HG02943 (cell line): Measurements from ENCODE around the gene POLR3E.
A peak's percentile ranks its signal among the peaks of the same experiment; 100 is the strongest.
"Not testable (repeated sequence)": the region's sequence is repeated elsewhere in the genome, so short reads cannot be mapped to it uniquely, and the experiment has no call there.

ENCODE experiments used
- ATAC-seq: cut with Tn5 transposase; IDR thresholded peaks from one replicate; pipeline ENCODE4 v1.9.1; 2021; ENCODE audit warnings: mild to moderate bottlenecking, low read depth, moderate library complexity; ENCODE audit not compliant: unreplicated experiment

Gene POLR3E

DNA sequence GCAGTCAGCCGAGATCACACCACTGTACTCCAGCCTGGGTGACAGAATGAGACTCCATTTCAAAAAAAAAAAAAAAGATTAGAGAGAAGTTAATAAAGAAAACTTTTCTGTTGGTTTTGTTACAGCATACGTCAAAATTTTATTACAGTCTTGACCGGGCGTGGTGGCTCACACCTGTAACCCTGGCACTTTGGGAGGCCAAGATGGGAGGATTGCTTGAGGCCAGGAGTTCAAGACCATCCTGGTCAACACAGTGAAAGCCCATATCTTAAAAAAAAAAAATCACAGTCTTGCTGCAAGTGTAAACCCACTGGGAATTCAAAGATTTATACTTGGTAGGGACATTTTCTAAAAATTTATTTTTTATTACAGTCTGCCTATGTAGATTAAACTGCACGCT is 6.2 kb upstream of the POLR3E start:
- ATAC-seq, result no peak

DNA sequence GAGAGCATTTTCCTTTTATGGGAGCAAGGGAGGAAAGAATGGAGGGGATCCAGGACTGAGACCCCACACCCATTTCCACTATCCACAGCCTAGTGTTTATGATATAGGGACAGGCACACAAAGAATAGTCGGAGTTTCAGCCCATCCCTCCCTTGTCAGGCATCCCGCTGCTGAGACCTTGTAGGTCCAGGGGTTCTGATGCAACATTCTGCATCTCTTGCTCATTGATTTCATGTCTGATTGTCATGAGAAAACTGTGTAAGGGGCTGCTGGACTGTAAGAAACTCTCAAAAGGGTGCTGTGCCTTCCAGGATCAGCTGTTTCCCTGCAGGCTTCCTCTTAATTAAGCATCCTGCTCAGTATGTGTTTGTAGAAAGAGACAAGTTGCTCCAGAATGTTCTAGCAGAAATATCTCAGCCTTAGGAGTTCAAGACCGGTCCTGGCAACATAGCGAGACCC is 5.3 kb upstream of the POLR3E start:
- ATAC-seq, result no peak

DNA sequence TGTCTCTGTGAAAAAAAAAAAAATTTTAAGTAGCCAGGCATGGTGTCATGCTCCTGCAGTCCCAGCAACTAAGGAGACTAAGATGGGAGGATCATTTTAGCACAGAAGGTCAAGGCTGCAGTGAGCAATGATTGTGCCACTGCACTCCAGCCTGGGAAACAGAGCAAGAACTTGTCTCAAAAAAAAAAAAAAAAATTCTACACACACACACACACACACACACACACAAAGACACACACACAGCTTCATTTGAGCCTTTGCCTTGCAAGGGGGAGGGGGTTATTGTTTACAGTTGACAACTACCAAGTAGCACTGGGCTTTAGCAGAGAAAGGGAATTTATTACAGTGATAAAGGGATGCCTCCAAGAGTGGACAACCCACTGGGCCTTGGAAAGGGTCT is 4.9 kb upstream of the POLR3E start:
- ATAC-seq, result no peak

- no peak for ATAC-seq
Measured at GRCh38 chr16:22293137-22294106, 3.8 kb upstream of the POLR3E start.

- no peak for ATAC-seq
Measured at GRCh38 chr16:22296225-22297113, 740 bp upstream of the POLR3E start.

DNA sequence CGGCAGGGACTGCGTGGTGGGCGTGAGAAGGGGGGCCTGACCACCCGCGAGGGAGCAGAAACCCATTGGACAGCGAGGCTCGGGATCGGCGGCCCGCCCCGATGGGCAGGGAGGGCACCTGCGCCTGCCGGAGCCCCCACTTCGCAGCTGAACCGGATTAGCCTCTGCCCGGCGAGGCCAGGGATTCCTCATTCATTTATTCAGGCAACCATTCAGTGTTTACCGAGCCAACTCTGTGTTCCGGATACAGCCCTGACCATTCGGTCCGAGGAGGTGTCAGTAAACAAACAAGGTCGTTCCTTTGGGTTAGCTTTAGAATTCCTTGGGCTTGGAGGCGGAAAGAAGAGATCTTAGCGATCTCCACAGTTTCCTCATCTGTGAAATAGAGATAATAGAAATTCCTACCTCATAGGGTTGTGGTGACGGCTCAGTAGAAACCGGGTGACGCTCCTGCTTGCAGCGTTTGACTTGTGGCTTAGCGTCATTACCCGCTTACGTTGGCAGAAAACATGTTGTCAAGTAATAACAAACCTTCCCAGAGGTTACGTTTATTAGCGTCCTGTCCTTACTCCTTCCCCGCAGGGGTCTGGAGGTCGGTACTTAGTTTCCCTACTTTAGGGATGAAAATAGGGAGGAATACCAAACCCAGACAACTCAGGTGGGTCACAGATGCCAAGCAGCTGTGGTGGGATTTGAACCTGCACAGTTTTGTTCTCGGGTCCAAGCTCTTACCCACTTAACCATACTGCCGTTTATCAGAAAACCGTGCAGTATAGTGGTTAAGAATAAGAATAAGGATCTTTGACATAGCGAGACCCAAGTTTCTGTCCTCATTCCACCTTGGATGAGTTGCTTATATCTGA is 893 bp downstream of the POLR3E start:
- ATAC-seq, result peak; percentile 26

DNA sequence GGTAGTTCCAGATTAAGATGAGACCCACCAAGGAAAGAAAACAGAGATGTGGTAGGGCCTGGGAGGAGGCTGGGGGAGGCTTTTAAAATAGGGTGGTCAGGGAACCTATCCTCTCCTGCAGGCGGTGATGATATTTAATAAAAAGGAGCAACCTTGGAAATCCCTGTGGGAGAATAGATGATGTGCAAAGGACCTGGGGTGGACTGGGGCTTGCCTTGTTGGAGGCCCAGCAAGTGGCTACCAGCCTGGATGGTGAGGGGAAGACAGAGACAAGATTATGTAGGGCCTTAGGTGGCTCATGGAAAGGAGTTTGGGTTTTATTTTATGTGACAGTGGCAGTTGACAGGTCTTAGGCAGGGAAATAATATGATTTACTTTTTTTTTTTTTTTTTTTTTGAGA is 1.8 kb downstream of the POLR3E start:
- no peak for ATAC-seq

GRCh38 chr16:22300427-22301071 is 3.3 kb downstream of the POLR3E start:
- no peak for ATAC-seq

GRCh38 chr16:22301423-22301822 is 4.2 kb downstream of the POLR3E start:
- ATAC-seq, result not testable (repeated sequence)

GRCh38 chr16:22302776-22303363 is 5.7 kb downstream of the POLR3E start:
- ATAC-seq, result no peak

DNA sequence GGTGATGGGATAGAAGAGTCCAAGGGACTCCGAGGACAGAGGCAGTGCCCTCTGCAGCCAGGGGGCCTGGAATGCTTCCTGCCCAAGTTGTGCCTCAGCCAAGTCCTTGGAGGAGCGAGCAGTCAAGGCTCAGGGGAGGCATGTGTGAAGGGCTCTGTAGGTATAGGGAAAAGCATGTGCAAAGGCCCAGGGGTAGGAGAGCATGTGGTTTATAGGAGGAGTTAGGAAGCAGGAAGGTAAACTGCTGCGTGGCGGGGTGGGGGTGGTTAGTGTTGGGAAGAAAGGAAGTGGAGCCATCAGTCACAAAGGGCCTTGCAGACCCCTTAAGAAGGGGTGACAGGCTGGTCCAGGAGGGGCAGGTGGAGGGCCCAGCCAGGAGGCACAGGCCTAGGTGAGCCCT is 7.2 kb downstream of the POLR3E start:
- no peak for ATAC-seq

DNA sequence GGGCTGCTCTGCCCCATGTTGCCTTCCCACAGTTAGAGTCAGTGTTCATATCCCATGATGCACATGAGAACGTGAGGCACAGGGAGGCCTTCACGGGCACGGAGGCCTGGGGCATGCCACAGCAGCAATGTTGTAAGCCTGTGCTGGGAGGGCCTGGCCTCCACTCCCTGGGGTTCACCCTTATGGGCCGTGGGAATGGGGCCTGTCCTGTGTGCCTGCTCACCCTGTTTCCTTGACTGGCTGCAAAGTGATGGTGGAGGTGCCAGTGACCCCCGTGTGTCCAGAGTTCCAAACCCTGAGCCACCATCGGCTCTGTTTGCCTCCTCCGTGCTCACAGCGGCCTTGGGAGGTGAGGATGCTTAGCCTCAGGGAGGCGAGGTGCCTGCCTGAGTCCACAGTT is 9.6 kb downstream of the POLR3E start:
- ATAC-seq, result no peak

DNA sequence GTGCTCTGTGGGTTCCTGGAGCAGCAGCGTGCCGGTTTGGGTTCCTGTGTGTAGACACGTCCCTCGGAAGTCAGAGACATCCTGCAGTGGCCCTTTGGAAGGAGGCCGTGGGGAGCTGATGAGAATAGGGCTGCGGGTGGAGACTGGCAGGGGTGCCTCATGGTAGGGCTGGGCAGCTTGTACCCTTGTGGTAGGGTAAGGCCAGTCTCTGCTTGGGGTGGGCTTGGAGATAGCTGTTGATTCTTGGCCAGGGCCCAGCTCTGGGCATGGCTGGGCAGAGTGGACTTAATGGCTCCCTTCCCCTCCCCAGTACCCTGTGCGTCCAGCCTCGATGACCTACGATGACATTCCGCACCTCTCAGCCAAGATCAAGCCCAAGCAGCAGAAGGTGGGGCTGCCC is 10.6 kb downstream of the POLR3E start:
- no peak for ATAC-seq

- ATAC-seq, result no peak
Measured at GRCh38 chr16:22308824-22309520, 11.8 kb downstream of the POLR3E start.

DNA sequence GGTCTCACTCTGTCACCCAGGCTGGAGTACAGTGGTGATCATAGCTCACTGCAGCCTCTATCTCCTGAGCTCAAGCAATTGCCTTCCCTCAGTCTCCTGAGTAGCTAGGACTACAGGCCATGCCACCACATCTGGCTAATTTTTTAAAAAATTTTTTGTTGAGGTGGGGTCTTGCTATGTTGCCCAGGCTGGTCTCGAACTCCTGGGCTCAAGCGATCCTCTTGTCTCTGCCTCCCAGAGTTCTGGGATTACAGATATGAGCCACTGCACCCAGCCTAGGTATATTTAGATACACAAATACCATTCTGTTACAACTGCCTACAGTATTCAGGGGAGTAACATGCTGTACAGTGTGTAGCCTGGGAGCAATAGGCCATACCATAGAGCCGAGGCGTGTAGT is 14.3 kb downstream of the POLR3E start:
- ATAC-seq, result no peak

DNA sequence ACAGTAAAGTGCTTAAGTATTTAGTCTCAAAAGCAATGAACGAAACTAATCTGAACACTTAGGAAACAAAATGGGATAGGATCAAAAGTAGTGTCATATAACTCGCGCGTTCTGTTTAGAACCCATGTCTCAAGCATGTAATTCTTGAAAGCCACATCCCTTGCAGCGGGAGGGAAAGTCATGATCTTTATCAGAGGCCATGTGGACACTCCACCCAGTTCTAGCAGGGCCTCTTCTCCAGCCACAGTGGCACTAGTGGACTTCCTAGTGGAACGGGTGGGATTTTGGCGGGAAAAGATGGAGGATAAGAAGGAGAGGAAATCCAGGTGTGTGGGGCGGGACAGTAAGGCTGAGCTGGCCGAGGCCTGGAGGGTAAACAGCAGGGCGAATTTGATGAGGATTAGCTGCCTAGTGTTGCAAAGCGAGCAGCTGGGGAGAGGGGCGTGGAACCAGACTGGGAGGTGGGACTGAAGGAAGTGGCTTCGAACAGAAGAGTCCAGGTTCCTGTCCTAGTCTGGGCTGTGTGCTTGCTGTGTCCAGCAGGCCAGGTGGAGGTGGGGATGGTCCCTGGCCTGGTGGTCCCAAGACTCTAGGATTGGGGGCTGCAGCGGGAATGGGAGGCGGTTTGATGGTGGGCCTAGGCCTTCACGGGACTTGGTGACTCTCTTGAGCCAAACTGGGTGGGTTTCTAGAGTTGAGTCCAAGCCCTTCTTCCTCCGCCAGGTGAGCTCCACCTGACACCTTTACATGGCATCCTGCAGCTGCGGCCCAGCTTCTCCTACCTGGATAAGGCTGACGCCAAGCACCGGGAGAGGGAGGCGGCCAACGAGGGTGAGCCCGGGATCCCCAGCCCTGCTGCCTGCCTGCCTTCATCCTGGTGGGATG is 15.9 kb downstream of the POLR3E start:
- no peak for ATAC-seq

- no peak for ATAC-seq
Measured at GRCh38 chr16:22313876-22314470, 16.8 kb downstream of the POLR3E start.
